GM23338 (cell line): ENCODE data around the gene HS6ST2. TPM values are rescaled to one million over a fixed set of nuclear protein-coding genes. Genes with fewer than 3 reads are reported as not detected.
A peak's percentile ranks its signal among the peaks of the same experiment; 100 is the strongest.

Source experiments
- ATAC-seq: fragments of 200-7000 bp; cut with Tn5 transposase; 3 replicates; pipeline ENCODE4 v1.9.1; 2020
- DNase-seq: peaks from one replicate; pipeline ENCODE4 v3.0.0-alpha.2; 2015; ENCODE audit warnings: low spot score
- H2AFZ ChIP-seq: fragments of 200-600 bp; sonication (generic); 2 replicates; pipeline ENCODE4 v1.8.0; 2016; ENCODE audit warnings: antibody characterized with exemption, mild to moderate bottlenecking, moderate library complexity
- H3F3A ChIP-seq: fragments of 200-600 bp; sonication (generic); replicated peaks from 2 replicates; pipeline ENCODE4 v1.8.0; 2017; ENCODE audit warnings: antibody characterized with exemption, mixed run types, low read depth
- H3K27ac ChIP-seq: fragments of 200-600 bp; sonication (generic); 2 replicates; pipeline ENCODE4 v1.6.1; 2016; ENCODE audit warnings: low read depth
- H3K27me3 ChIP-seq: fragments of 200-600 bp; sonication (generic); 2 replicates; pipeline ENCODE4 v1.8.0; 2016; ENCODE audit warnings: mild to moderate bottlenecking, mixed run types, moderate library complexity; ENCODE audit not compliant: insufficient read depth
- H3K36me3 ChIP-seq: fragments of 200-600 bp; sonication (generic); 2 replicates; pipeline ENCODE4 v1.8.0; 2016; ENCODE audit warnings: mild to moderate bottlenecking; ENCODE audit not compliant: insufficient read depth
- H3K4me1 ChIP-seq: fragments of 200-600 bp; sonication (generic); 2 replicates; pipeline ENCODE4 v1.8.0; 2016; ENCODE audit warnings: mild to moderate bottlenecking, moderate library complexity; ENCODE audit not compliant: insufficient read depth
- H3K4me2 ChIP-seq: fragments of 200-600 bp; sonication (generic); 2 replicates; pipeline ENCODE4 v1.7.1; 2017; ENCODE audit warnings: mixed run types
- H3K4me3 ChIP-seq: fragments of 200-600 bp; sonication (generic); 2 replicates; pipeline ENCODE4 v1.6.1; 2016; ENCODE audit warnings: mixed run types
- H3K79me2 ChIP-seq: fragments of 200-600 bp; sonication (generic); replicated peaks from 2 replicates; pipeline ENCODE4 v1.8.0; 2017; ENCODE audit warnings: mild to moderate bottlenecking; ENCODE audit not compliant: insufficient read depth
- H3K9me2 ChIP-seq: fragments of 200-600 bp; sonication (generic); 2 replicates; pipeline ENCODE4 v1.8.0; 2017; ENCODE audit not compliant: insufficient read depth
- H4K20me1 ChIP-seq: fragments of 200-600 bp; sonication (generic); replicated peaks from 2 replicates; pipeline ENCODE4 v1.8.0; 2017; ENCODE audit warnings: mild to moderate bottlenecking; ENCODE audit not compliant: insufficient read depth
- H3K27ac Mint-ChIP-seq: 2 replicates; pipeline ENCODE4 v1.8.0; 2020; ENCODE audit warnings: inconsistent platforms, mild to moderate bottlenecking, moderate library complexity, mixed read lengths
- H3K27me3 Mint-ChIP-seq: 3 replicates; pipeline ENCODE4 v1.8.0; 2022; ENCODE audit warnings: low read depth, mild to moderate bottlenecking, moderate library complexity, mixed read lengths, inconsistent platforms; ENCODE audit not compliant: insufficient read depth, poor library complexity
- H3K36me3 Mint-ChIP-seq: 3 replicates; pipeline ENCODE4 v1.8.0; 2021; ENCODE audit warnings: low read depth, mild to moderate bottlenecking, inconsistent platforms, moderate library complexity, mixed read lengths
- H3K4me1 Mint-ChIP-seq: 3 replicates; pipeline ENCODE4 v1.8.0; 2020; ENCODE audit warnings: mild to moderate bottlenecking, inconsistent platforms, mixed read lengths
- H3K4me3 Mint-ChIP-seq: 3 replicates; pipeline ENCODE4 v1.8.0; 2021; ENCODE audit warnings: moderate library complexity, mild to moderate bottlenecking, inconsistent platforms, mixed read lengths
- H3K9me3 Mint-ChIP-seq: 3 replicates; pipeline ENCODE4 v1.8.0; 2020; ENCODE audit warnings: moderate library complexity, mild to moderate bottlenecking, inconsistent platforms, mixed read lengths
- CREB1 ChIP-seq: fragments of 250-450 bp; sonication (Bioruptor Pico); IDR thresholded peaks from 2 replicates; pipeline ENCODE4 v1.5.0; 2020; ENCODE audit warnings: low read depth, mild to moderate bottlenecking, moderate library complexity
- EZH2 ChIP-seq: fragments of 200-600 bp; sonication (generic); IDR thresholded peaks from one replicate; pipeline ENCODE4 v1.8.0; 2017; ENCODE audit warnings: antibody characterized with exemption, mild to moderate bottlenecking, low read depth; ENCODE audit not compliant: unreplicated experiment
- EZH2phosphoT487 ChIP-seq: fragments of 200-600 bp; sonication (generic); IDR thresholded peaks from one replicate; pipeline ENCODE4 v1.8.1; 2018; ENCODE audit warnings: antibody characterized with exemption; ENCODE audit not compliant: unreplicated experiment
- JUNB ChIP-seq: IDR thresholded peaks from one replicate; pipeline ENCODE4 v1.6.1; 2016; ENCODE audit warnings: antibody characterized with exemption; ENCODE audit not compliant: unreplicated experiment
- NANOG ChIP-seq: IDR thresholded peaks from 2 replicates; pipeline ENCODE4 v1.6.1; 2016; ENCODE audit warnings: antibody characterized with exemption, borderline replicate concordance
- POLR2AphosphoS5 ChIP-seq: IDR thresholded peaks from 2 replicates; pipeline ENCODE4 v1.6.1; 2016; ENCODE audit warnings: antibody characterized with exemption, low read depth
- REST ChIP-seq: IDR thresholded peaks from one replicate; pipeline ENCODE4 v1.6.1; 2018; ENCODE audit warnings: antibody characterized with exemption; ENCODE audit not compliant: unreplicated experiment
- STAT1 ChIP-seq: IDR thresholded peaks from one replicate; pipeline ENCODE4 v1.6.1; 2016; ENCODE audit warnings: antibody characterized with exemption; ENCODE audit not compliant: unreplicated experiment
- ZNF114 ChIP-seq: fragments of 250-450 bp; sonication (Bioruptor Pico); IDR thresholded peaks from 2 replicates; pipeline ENCODE4 v1.5.0; 2020; ENCODE audit warnings: mild to moderate bottlenecking, moderate library complexity
- ZNF331 ChIP-seq: fragments of 250-450 bp; sonication (Bioruptor Pico); IDR thresholded peaks from 2 replicates; pipeline ENCODE4 v1.5.0; 2020; ENCODE audit warnings: low read depth, mild to moderate bottlenecking, moderate library complexity
- ZNF462 ChIP-seq: fragments of 250-450 bp; sonication (Bioruptor Pico); IDR thresholded peaks from 2 replicates; pipeline ENCODE4 v1.5.0; 2020; ENCODE audit warnings: mild to moderate bottlenecking, moderate library complexity
- polyA plus RNA-seq: library from polyadenylated mRNA; unstranded; fragments of >200 nt; fragmentation: Nextera tagmentation; extraction: Ambion mirVana; gene quantifications from 2 replicates; pipeline ENCODE4 v1.2.1, GENCODE V29; 2016
- total RNA-seq: library from RNA; depleted of rRNA; stranded (reverse); fragments of >200 nt; shearing (Covaris generic); gene quantifications from 2 replicates; pipeline ENCODE4 v1.2.3, GENCODE V29; 2014

The HS6ST2 gene
- total and polyA plus RNA-seq, 2 experiments from 2014 or later, result 0.82 to 4.8 TPM

- no peak for TF ChIP-seq REST
- TF ChIP-seq JUNB, result no peak
- TF ChIP-seq POLR2AphosphoS5, result no peak
- TF ChIP-seq EZH2, result no peak
- TF ChIP-seq EZH2phosphoT487, result no peak
- no peak for TF ChIP-seq ZNF331 (CRISPR knock-in tag)
- no peak for TF ChIP-seq STAT1
- no peak for TF ChIP-seq CREB1 (CRISPR knock-in tag)
- TF ChIP-seq ZNF114 (CRISPR knock-in tag), result no peak
- no peak for TF ChIP-seq NANOG
Observed at GRCh38 chrX:132766452-132766851, 192.0 kb downstream of the HS6ST2 start (continued).

- H3K27me3 ChIP-seq, result no peaks in the 10 kb centered on the region
- H3F3A ChIP-seq, result no peaks in the 10 kb centered on the region
- TF ChIP-seq CREB1 (CRISPR knock-in tag) (no peak), POLR2AphosphoS5 (no peak), EZH2 (no peak), ZNF114 (CRISPR knock-in tag) (no peak), ZNF331 (CRISPR knock-in tag) (no peak)
- Mint-ChIP-seq H3K27ac (no peak overlapping the region), H3K4me3 (no peak overlapping the region), H3K9me3 (no peaks in the 10 kb centered on the region), H3K4me1 (peaks cover 21% of the 10 kb centered on the region), H3K27me3 (peaks cover 2% of the 10 kb centered on the region), H3K36me3 (no peaks in the 10 kb centered on the region; the same call in 2 of the 3 replicates)
- no peak overlapping the region for H3K4me3 ChIP-seq
- H3K36me3 ChIP-seq, result no peaks in the 10 kb centered on the region
- H3K79me2 ChIP-seq, result no peaks in the 10 kb centered on the region
- no peaks in the 10 kb centered on the region for H3K9me2 ChIP-seq
- no peaks in the 10 kb centered on the region for H4K20me1 ChIP-seq
- H3K4me2 ChIP-seq, result no peak overlapping the region
- H3K27ac ChIP-seq, result no peak overlapping the region
- H3K4me1 ChIP-seq, result peaks cover 5% of the 10 kb centered on the region; the same call in 1 of the 2 replicates
- H2AFZ ChIP-seq, result no peak overlapping the region
- DNase-seq (no peak), ATAC-seq (no peak)
Observed at GRCh38 chrX:132763528-132763927, 194.9 kb downstream of the HS6ST2 start.

GRCh38 chrX:132758759-132759158 lies 199.7 kb downstream of the HS6ST2 start:
- peaks cover 2% of the 10 kb centered on the region for H3K27me3 Mint-ChIP-seq
- H3K4me1 Mint-ChIP-seq, result peaks cover 26% of the 10 kb centered on the region
- H4K20me1 ChIP-seq, result no peaks in the 10 kb centered on the region
- H3K27me3 ChIP-seq, result no peaks in the 10 kb centered on the region
- H3K27ac Mint-ChIP-seq, result no peak overlapping the region; the same call in 1 of the 2 replicates
- TF ChIP-seq POLR2AphosphoS5, result no peak
- TF ChIP-seq ZNF462 (CRISPR knock-in tag), result peak; percentile 39; the same call in 1 of the 2 replicates
- no peaks in the 10 kb centered on the region; the same call in 2 of the 3 replicates for H3K36me3 Mint-ChIP-seq
- H3K4me1 ChIP-seq, result peaks cover 8% of the 10 kb centered on the region; the same call in 1 of the 2 replicates
- H3K4me3 Mint-ChIP-seq, result no peak overlapping the region
- H3K27ac ChIP-seq, result no peak overlapping the region
- ATAC-seq, result peak; percentile 55; the same call in 2 of the 3 replicates
- no peaks in the 10 kb centered on the region for H3K9me2 ChIP-seq
- no peaks in the 10 kb centered on the region for H3K9me3 Mint-ChIP-seq
- H3K79me2 ChIP-seq, result no peaks in the 10 kb centered on the region
- no peak overlapping the region for H2AFZ ChIP-seq
- H3F3A ChIP-seq, result no peaks in the 10 kb centered on the region
- peak overlapping the region; percentile 38; the same call in 1 of the 2 replicates for H3K4me2 ChIP-seq
- peak; percentile 67 for DNase-seq
- H3K36me3 ChIP-seq, result no peaks in the 10 kb centered on the region
- no peak overlapping the region for H3K4me3 ChIP-seq
